HCT116 (cell line): ENCODE results near the gene ACBD5.

ENCODE experiments used
- CTCF ChIP-seq, 3 experiments: fragments of 200-600 bp in 1 of 3; sonication (generic) in 1 of 3; IDR thresholded peaks in 2 of 3; conservative IDR thresholded peaks in 1 of 3; 2 replicates each; pipeline ENCODE4 v1.5.1; 2012 to 2017; ENCODE audit warnings: low read depth in 2 of 3, low read length in 2 of 3, antibody characterized with exemption in 1 of 3, borderline replicate concordance in 1 of 3, control low read depth in 1 of 3, mild to moderate bottlenecking in 1 of 3, mixed read lengths in 1 of 3, mixed run types in 1 of 3, moderate library complexity in 1 of 3; ENCODE audit not compliant: insufficient read depth in 1 of 3
- ELF1 ChIP-seq: IDR thresholded peaks from 2 replicates; pipeline ENCODE4 v1.6.1; 2012; ENCODE audit warnings: low read depth, borderline replicate concordance
- EZH2 ChIP-seq: fragments of 200-600 bp; sonication (generic); IDR thresholded peaks from 2 replicates; pipeline ENCODE4 v1.6.1; 2017; ENCODE audit warnings: antibody characterized with exemption, mixed run types
- MAX ChIP-seq: IDR thresholded peaks from 2 replicates; pipeline ENCODE4 v1.6.1; 2012
- POLR2A ChIP-seq: IDR thresholded peaks from 2 replicates; pipeline ENCODE4 v1.7.0; 2011; ENCODE audit warnings: borderline replicate concordance; ENCODE audit not compliant: insufficient read depth, insufficient read length; ENCODE audit errors: extremely low read depth
- RAD21 ChIP-seq: IDR thresholded peaks from 2 replicates; pipeline ENCODE4 v1.6.1; 2012; ENCODE audit warnings: low read depth, mild to moderate bottlenecking
- REST ChIP-seq: IDR thresholded peaks from 2 replicates; pipeline ENCODE4 v1.6.1; 2012; ENCODE audit warnings: low read depth
- SP1 ChIP-seq: IDR thresholded peaks from 2 replicates; pipeline ENCODE4 v1.6.1; 2012; ENCODE audit warnings: low read depth
- TCF7L2 ChIP-seq: IDR thresholded peaks from 2 replicates; pipeline ENCODE4 v1.7.0; 2011; ENCODE audit warnings: borderline replicate concordance, inconsistent platforms; ENCODE audit not compliant: insufficient read depth, insufficient read length; ENCODE audit errors: extremely low read depth
- YY1 ChIP-seq: IDR thresholded peaks from 2 replicates; pipeline ENCODE4 v1.6.1; 2011; ENCODE audit warnings: low read length, low read depth, moderate library complexity, mild to moderate bottlenecking; ENCODE audit not compliant: insufficient replicate concordance; ENCODE audit errors: extremely low read depth

- TF ChIP-seq REST (no peak), CTCF (IDR thresholded peaks at IDR 0.05 in 2 of 3, conservative IDR thresholded peaks at IDR 0.05 in 1 of 3; ENCODE audit: borderline replicate concordance in 1 of 3, insufficient read depth in 1 of 3, low read depth in 2 of 3, low read length in 2 of 3) (no peak), POLR2A (no peak), SP1 (no peak), YY1 (no peak), RAD21 (no peak), ELF1 (no peak), MAX (no peak), TCF7L2 (no peak), EZH2 (no peak)
Measured at GRCh38 chr10:27241010-27241651, 534 bp upstream of the ACBD5 start.
